ENCODE measurements around the gene BRDT.

BRDT gene

GRCh38 chr1:91928026-91928425, 21.2 kb upstream of the BRDT start:
- no peaks in the 10 kb centered on the region for H3K4me1 ChIP-seq
- H3K27ac ChIP-seq = no peak overlapping the region
- no peak overlapping the region for H3K4me2 ChIP-seq
- H3K27me3 ChIP-seq = no peaks in the 10 kb centered on the region
- H3K9me3 ChIP-seq = no peaks in the 10 kb centered on the region
- no peak overlapping the region for H3K4me3 ChIP-seq
- H3K36me3 ChIP-seq = no peaks in the 10 kb centered on the region
- no peak for TF ChIP-seq Cebpa-rat (IDR thresholded peaks at IDR 0.05)
- H3K9ac ChIP-seq = no peak overlapping the region
- H4K20me1 ChIP-seq = no peaks in the 10 kb centered on the region

- H3K9ac ChIP-seq = no peak overlapping the region
- no peaks in the 10 kb centered on the region for H3K9me3 ChIP-seq
- no peaks in the 10 kb centered on the region for H3K36me3 ChIP-seq
- no peak for TF ChIP-seq Cebpa-rat (IDR thresholded peaks at IDR 0.05)
- H3K27ac ChIP-seq = no peak overlapping the region
- no peaks in the 10 kb centered on the region for H3K4me1 ChIP-seq
- H3K4me3 ChIP-seq = no peak overlapping the region
- H3K27me3 ChIP-seq = no peaks in the 10 kb centered on the region
- H3K4me2 ChIP-seq = no peak overlapping the region
- no peaks in the 10 kb centered on the region for H4K20me1 ChIP-seq
Observed at GRCh38 chr1:91929250-91929649, 20.0 kb upstream of the BRDT start.

- no peak overlapping the region for H3K9ac ChIP-seq
- no peak overlapping the region for H3K4me2 ChIP-seq
- H3K36me3 ChIP-seq = no peaks in the 10 kb centered on the region
- no peaks in the 10 kb centered on the region for H3K9me3 ChIP-seq
- no peaks in the 10 kb centered on the region for H3K4me1 ChIP-seq
- H3K27me3 ChIP-seq = no peaks in the 10 kb centered on the region
- TF ChIP-seq Cebpa-rat (IDR thresholded peaks at IDR 0.05) = no peak
- H4K20me1 ChIP-seq = no peaks in the 10 kb centered on the region
- H3K4me3 ChIP-seq = no peak overlapping the region
- no peak overlapping the region for H3K27ac ChIP-seq
Observed at GRCh38 chr1:91937613-91938012, 11.6 kb upstream of the BRDT start.

DNA sequence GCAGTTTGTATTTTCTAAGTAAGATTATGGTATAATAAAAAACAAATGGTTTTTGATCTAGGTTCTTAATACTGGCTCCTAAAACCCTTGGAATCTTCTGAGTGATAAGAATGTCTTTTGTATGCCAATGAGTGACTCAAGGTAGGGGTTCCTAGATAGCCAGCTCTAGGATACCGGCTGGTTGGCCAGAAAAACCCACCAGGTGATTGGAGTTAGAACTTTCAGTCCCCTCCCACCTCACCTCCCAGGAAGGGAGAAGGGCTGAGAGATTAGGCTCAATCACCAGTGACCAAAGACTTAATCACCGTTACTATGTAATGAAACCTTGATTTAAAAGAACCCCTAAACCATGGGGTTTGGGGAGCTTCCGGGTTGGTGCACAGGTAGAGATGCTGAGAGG, 8.7 kb upstream of the BRDT start:
- Histone ChIP-seq H3K36me3 (no peaks in the 10 kb centered on the region), H3K4me3 (no peak overlapping the region), H3K27ac (no peak overlapping the region), H3K27me3 (no peaks in the 10 kb centered on the region), H3K4me1 (no peaks in the 10 kb centered on the region), H3K4me2 (no peak overlapping the region), H3K9ac (no peak overlapping the region), H4K20me1 (no peaks in the 10 kb centered on the region), H3K9me3 (no peaks in the 10 kb centered on the region)
- TF ChIP-seq Cebpa-rat (IDR thresholded peaks at IDR 0.05) = no peak

DNA sequence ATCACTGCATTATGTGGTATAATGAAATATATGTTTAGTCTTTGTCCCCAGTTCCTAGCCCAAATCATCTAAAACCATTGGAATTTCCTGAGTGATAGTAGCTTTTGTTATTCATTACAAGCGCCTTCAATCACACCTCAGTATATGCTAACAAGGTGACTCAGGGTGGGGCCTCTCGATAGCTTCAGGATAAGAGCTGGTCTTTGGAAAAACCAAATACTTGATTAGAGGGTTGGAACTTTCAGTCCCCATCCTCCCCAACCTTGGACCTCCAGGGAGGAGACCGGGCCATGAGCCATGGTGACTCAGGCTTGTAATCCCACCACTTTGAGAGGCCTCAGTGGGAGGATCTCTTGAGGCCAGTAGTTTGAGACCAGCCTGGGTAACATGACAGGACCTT, 5.1 kb upstream of the BRDT start:
- Histone ChIP-seq H3K4me2 (no peak overlapping the region), H3K4me3 (no peak overlapping the region), H3K27me3 (no peaks in the 10 kb centered on the region), H3K4me1 (0 out of 2 replicates have a peak, but pooled peaks cover 6% of the 10 kb centered on the region), H3K27ac (no peak overlapping the region), H3K9me3 (peaks cover 3% of the 10 kb centered on the region), H3K9ac (no peak overlapping the region), H3K36me3 (no peaks in the 10 kb centered on the region), H4K20me1 (no peaks in the 10 kb centered on the region)
- no peak for TF ChIP-seq Cebpa-rat (IDR thresholded peaks at IDR 0.05)

- H4K20me1 ChIP-seq = no peaks in the 10 kb centered on the region
- no peaks in the 10 kb centered on the region for H3K36me3 ChIP-seq
- no peak overlapping the region for H3K4me2 ChIP-seq
- peaks cover 14% of the 10 kb centered on the region for H3K9me3 ChIP-seq
- H3K9ac ChIP-seq = no peak overlapping the region
- 0 out of 2 replicates have a peak, but pooled peaks cover 7% of the 10 kb centered on the region for H3K4me1 ChIP-seq
- TF ChIP-seq Cebpa-rat (IDR thresholded peaks at IDR 0.05) = no peak
- H3K27me3 ChIP-seq = no peaks in the 10 kb centered on the region
- no peak overlapping the region for H3K4me3 ChIP-seq
- no peak overlapping the region for H3K27ac ChIP-seq
Observed at GRCh38 chr1:91948097-91948496, 1.1 kb upstream of the BRDT start.

- H3K4me1 ChIP-seq = 0 out of 2 replicates have a peak, but pooled peaks cover 7% of the 10 kb centered on the region
- no peak overlapping the region for H3K9ac ChIP-seq
- no peaks in the 10 kb centered on the region for H4K20me1 ChIP-seq
- peaks cover 14% of the 10 kb centered on the region for H3K9me3 ChIP-seq
- H3K36me3 ChIP-seq = no peaks in the 10 kb centered on the region
- no peak overlapping the region for H3K4me3 ChIP-seq
- no peaks in the 10 kb centered on the region for H3K27me3 ChIP-seq
- TF ChIP-seq Cebpa-rat (IDR thresholded peaks at IDR 0.05) = peak; percentile 42; the same call in 1 of the 2 replicates
- no peak overlapping the region for H3K27ac ChIP-seq
- no peak overlapping the region for H3K4me2 ChIP-seq
Observed at GRCh38 chr1:91948501-91949355, 473 bp upstream of the BRDT start.

DNA sequence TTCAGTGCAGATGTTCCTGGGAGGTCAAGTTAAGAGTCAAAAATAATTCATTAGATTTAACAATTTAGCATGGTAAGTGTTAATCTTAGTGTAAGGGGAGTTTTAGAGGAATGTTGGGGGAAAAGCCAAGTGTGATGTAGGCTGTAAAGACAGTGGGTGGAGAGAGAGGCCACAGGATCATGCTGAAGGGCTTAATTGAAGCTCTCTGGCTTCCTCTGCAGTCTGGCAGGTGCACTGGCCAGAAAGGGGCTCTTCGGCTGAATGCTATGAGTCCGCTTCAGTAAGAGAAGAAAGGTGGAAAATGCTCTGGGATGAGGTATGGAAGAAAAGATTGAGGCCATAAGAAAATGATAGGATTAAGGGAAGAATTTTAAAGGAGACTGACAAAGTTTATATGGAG, 3.0 kb downstream of the BRDT start:
- peaks cover 14% of the 10 kb centered on the region for H3K9me3 ChIP-seq
- H3K4me3 ChIP-seq = no peak overlapping the region
- no peaks in the 10 kb centered on the region for H3K36me3 ChIP-seq
- no peaks in the 10 kb centered on the region for H4K20me1 ChIP-seq
- H3K4me2 ChIP-seq = no peak overlapping the region
- H3K27me3 ChIP-seq = no peaks in the 10 kb centered on the region
- H3K4me1 ChIP-seq = 0 out of 2 replicates have a peak, but pooled peaks cover 7% of the 10 kb centered on the region
- no peak for TF ChIP-seq Cebpa-rat (IDR thresholded peaks at IDR 0.05)
- H3K9ac ChIP-seq = no peak overlapping the region
- H3K27ac ChIP-seq = no peak overlapping the region

DNA sequence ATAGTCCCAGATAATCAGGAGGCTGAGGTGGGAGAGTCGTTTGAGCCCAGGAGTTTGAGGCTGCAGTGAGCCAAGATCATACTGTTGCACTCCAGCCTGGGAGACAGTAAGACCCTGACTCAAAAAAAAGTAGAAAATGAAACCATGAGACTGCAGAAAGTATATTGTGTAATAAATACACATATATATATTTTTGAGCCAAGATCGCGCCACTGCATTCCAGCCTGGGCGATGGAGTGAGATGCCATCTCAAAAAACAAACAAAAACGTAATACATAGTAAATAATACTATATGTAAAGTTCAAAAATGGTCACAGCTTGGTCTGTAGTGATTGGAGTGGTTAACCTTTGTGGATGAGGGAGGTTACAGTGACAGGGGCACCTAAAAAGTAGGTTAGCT, 9.7 kb downstream of the BRDT start:
- Histone ChIP-seq H4K20me1 (no peaks in the 10 kb centered on the region), H3K4me2 (no peak overlapping the region), H3K4me1 (no peaks in the 10 kb centered on the region), H3K4me3 (no peak overlapping the region), H3K36me3 (no peaks in the 10 kb centered on the region), H3K9ac (no peak overlapping the region), H3K9me3 (no peaks in the 10 kb centered on the region), H3K27ac (no peak overlapping the region), H3K27me3 (no peaks in the 10 kb centered on the region)
- no peak for TF ChIP-seq Cebpa-rat (IDR thresholded peaks at IDR 0.05)

DNA sequence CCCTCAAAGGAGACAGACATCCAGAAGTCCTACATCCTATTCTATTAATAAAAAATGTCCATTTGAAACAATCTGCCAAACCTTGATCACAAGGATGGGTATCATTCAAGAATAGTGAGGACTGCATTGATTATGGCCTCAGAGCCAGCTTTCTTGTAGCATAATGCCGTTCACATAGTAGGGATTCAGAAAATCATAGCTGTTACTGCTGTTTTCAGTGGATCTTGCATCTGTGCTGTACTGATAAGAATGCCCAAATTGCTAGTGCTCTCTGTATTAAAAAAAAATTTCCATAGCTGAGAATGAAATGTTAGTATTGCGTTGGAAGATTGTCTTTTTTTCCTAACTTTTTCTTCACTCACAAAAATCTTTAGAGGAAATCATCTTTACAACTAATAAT, 19.1 kb downstream of the BRDT start:
- Histone ChIP-seq H3K36me3 (no peaks in the 10 kb centered on the region), H3K4me1 (no peaks in the 10 kb centered on the region), H3K27ac (no peak overlapping the region), H3K27me3 (no peaks in the 10 kb centered on the region), H3K9me3 (no peaks in the 10 kb centered on the region), H4K20me1 (no peaks in the 10 kb centered on the region), H3K4me2 (no peak overlapping the region), H3K9ac (no peak overlapping the region), H3K4me3 (no peak overlapping the region)
- TF ChIP-seq Cebpa-rat (IDR thresholded peaks at IDR 0.05) = no peak
